ENCODE measurements around the gene VAMP2. TPM values are rescaled to one million over a fixed set of nuclear protein-coding genes. Genes with fewer than 3 reads are reported as not detected.
A peak's percentile ranks its signal among the peaks of the same experiment; 100 is the strongest.

VAMP2 gene
- total and polyA plus RNA-seq, 9 of the 15 experiments (the other 6 are each of a cell fraction or from before 2014, with no cell fraction given) = 2.3 to 31.8 (median 6.0) TPM

DNA sequence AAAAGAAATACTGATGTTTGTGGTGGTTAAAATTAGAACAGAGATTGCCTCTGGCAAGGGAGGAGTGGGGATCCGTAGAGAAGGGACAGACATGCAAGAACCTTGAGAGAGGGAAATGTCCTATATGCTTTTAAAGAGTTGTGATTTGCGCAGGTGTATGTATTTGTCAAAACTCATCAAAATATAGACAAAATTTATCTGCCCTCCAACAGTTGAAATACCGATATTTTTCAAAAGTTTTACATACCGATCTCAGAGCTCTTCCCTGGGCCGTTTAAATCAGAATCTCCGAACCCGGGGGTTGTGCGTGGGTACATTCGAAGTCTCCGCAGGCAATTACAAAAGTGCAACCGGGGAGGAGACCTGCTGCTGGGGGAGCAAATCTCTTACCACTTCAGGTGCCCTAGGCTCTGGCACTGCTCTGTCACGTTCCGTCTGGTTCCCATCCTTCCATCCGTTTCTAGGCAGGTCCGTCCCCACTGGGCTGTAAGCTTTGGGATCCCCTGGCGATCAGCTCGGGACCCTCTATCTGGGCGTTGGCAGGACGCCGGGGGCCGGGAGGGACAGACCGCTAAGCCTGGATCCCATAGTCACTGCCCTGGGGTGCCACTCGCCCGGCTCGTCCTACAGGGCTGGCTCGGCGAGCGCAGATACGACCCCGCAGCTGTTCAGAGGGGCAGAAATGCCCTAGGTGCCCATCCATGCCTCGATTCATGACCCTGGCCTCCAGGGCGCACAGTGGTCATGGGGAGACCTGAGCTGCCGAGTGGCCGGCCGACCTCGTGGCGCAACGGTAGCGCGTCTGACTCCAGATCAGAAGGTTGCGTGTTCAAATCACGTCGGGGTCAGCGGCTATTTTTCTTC is 23.1 kb upstream of the VAMP2 start (continued):
- TF ChIP-seq, protein P1, sequence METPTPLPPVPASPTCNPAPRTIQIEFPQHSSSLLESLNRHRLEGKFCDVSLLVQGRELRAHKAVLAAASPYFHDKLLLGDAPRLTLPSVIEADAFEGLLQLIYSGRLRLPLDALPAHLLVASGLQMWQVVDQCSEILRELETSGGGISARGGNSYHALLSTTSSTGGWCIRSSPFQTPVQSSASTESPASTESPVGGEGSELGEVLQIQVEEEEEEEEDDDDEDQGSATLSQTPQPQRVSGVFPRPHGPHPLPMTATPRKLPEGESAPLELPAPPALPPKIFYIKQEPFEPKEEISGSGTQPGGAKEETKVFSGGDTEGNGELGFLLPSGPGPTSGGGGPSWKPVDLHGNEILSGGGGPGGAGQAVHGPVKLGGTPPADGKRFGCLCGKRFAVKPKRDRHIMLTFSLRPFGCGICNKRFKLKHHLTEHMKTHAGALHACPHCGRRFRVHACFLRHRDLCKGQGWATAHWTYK (CRISPR knock-in tag; IDR thresholded peaks at IDR 0.05) = no peak
- TF ChIP-seq SUPT5H (IDR thresholded peaks at IDR 0.05) (no peak), PHF21A (IDR thresholded peaks at IDR 0.05; ENCODE audit: borderline replicate concordance, low read depth) (no peak), PURB (CRISPR knock-in tag; IDR thresholded peaks at IDR 0.05; ENCODE audit: low read depth) (no peak), SLC30A9 (CRISPR knock-in tag; IDR thresholded peaks at IDR 0.05) (no peak), MCM7 (IDR thresholded peaks at IDR 0.05) (no peak), FOXA1 (IDR thresholded peaks at IDR 0.05; ENCODE audit: borderline replicate concordance) (no peak), THRAP3 (IDR thresholded peaks at IDR 0.05; ENCODE audit: borderline replicate concordance) (no peak), ZNF717 (CRISPR knock-in tag; IDR thresholded peaks at IDR 0.05) (no peak), PHF20 (IDR thresholded peaks at IDR 0.05; ENCODE audit: partially characterized antibody) (no peak), BCOR (IDR thresholded peaks at IDR 0.05) (peak; percentile 53), L3MBTL2 (IDR thresholded peaks at IDR 0.05) (no peak), RCOR1 (IDR thresholded peaks at IDR 0.05; ENCODE audit: borderline replicate concordance in 1 of 2, low read depth in 2 of 2, low read length in 2 of 2) (0 out of 4 replicates have a peak, but pooled peaks of 1 of the 2 experiments have one; percentile 12), EWSR1 (IDR thresholded peaks at IDR 0.05; ENCODE audit: borderline replicate concordance, low read depth, partially characterized antibody) (no peak), RBM39 (optimal IDR thresholded peaks at IDR 0.05; ENCODE audit: low read depth, low read length) (no peak), ELF2 (CRISPR knock-in tag; IDR thresholded peaks at IDR 0.05) (no peak), SRSF9 (IDR thresholded peaks at IDR 0.05; ENCODE audit: borderline replicate concordance, low read depth, low read length) (no peak)
- TF ChIP-seq, protein P2, sequence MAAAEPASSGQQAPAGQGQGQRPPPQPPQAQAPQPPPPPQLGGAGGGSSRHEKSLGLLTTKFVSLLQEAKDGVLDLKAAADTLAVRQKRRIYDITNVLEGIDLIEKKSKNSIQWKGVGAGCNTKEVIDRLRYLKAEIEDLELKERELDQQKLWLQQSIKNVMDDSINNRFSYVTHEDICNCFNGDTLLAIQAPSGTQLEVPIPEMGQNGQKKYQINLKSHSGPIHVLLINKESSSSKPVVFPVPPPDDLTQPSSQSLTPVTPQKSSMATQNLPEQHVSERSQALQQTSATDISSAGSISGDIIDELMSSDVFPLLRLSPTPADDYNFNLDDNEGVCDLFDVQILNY (CRISPR knock-in tag; IDR thresholded peaks at IDR 0.05) = peak; percentile 37; the same call in 1 of the 2 replicates
- TF ChIP-seq, protein P3, sequence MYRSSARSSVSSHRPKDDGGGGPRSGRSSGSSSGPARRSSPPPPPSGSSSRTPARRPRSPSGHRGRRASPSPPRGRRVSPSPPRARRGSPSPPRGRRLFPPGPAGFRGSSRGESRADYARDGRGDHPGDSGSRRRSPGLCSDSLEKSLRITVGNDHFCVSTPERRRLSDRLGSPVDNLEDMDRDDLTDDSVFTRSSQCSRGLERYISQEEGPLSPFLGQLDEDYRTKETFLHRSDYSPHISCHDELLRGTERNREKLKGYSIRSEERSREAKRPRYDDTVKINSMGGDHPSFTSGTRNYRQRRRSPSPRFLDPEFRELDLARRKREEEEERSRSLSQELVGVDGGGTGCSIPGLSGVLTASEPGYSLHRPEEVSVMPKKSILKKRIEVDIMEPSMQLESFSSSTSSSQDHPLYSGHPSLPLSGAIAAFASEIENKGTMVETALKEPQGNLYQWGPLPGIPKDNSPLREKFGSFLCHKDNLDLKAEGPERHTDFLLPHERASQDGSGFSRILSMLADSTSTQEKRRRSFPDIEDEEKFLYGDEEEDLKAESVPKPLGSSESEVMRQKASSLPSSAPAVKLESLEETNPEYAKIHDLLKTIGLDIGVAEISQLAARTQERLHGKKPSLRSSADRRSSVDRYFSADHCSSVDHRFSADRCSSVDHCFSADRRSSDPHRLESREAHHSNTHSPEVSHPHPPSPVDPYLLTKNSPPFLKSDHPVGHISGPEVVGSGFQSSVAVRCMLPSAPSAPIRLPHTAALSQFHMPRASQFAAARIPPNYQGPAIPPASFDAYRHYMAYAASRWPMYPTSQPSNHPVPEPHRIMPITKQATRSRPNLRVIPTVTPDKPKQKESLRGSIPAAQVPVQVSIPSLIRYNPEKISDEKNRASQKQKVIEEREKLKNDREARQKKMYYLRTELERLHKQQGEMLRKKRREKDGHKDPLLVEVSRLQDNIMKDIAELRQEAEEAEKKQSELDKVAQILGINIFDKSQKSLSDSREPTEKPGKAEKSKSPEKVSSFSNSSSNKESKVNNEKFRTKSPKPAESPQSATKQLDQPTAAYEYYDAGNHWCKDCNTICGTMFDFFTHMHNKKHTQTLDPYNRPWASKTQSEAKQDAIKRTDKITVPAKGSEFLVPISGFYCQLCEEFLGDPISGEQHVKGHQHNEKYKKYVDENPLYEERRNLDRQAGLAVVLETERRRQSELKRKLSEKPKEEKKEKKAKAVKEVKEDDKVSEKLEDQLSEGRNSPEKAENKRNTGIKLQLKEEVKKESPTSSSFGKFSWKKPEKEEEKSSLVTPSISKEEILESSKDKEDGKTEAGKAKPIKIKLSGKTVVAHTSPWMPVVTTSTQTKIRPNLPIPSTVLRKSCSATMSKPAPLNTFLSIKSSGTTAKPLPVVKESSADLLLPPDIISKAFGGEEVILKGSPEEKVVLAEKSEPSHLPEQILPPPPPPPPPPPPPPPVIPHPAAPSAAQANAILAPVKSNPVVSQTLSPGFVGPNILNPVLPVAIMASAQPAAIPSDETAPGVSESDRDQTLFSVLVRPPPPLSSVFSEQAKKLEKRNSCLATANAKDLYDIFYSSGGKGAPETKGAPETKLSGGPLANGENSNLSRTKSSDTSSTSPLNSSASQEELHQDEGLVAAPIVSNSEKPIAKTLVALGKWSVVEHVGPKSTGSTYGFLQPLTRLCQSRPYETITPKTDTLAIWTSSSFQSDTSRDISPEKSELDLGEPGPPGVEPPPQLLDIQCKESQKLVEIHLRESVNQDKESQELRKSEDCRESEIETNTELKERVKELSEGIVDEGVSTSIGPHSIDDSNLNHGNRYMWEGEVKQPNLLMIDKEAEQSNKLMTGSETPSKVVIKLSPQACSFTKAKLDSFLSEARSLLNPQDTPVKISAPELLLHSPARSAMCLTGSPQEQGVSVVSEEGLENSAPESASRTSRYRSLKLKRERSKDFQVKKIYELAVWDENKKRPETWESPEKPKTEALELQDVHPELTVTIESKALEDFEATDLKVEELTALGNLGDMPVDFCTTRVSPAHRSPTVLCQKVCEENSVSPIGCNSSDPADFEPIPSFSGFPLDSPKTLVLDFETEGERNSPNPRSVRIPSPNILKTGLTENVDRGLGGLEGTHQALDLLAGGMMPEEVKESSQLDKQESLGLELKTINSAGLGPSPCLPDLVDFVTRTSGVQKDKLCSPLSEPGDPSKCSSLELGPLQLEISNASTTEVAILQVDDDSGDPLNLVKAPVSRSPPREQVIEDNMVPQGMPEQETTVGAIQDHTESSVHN (IDR thresholded peaks at IDR 0.05; ENCODE audit: borderline replicate concordance in 1 of 2, low read depth in 1 of 2) = no peak
